GM18507 (cell line): ENCODE measurements around the gene AFAP1L1.

Experiments
- DNase-seq: peaks from one replicate; pipeline ENCODE4 v3.0.0; 2011; ENCODE audit warnings: low read depth; ENCODE audit not compliant: insufficient read length; ENCODE audit errors: extremely low spot score
- FAIRE-seq: peaks from 2 replicates; lab custom pipeline; 2011; peaks lifted over from hg19 to GRCh38; lab: Jason Lieb, UNC

AFAP1L1 gene

GRCh38 chr5:149271716-149272563 is at the start of gene AFAP1L1:
TSS of gene AFAP1L1 (plus strand) at chr5:149271859. CDS start at chr5:149271969, 110 bp downstream.
- FAIRE-seq (no peak), DNase-seq (no peak)

- no peak for DNase-seq
These were observed 48.4 kb upstream of the AFAP1L1 start for GRCh38 chr5:149223081-149223848.

GRCh38 chr5:149224282-149224681 is 47.4 kb upstream of the AFAP1L1 start:
- no peak for DNase-seq
- FAIRE-seq, result no peak

More at GRCh38 chr5:149223081-149223848, 48.4 kb upstream of the AFAP1L1 start:
- FAIRE-seq, result no peak

- DNase-seq (no peak), FAIRE-seq (no peak)
These were observed 44.4 kb upstream of the AFAP1L1 start for GRCh38 chr5:149227168-149227826.

- DNase-seq (no peak), FAIRE-seq (no peak)
These were observed 42.9 kb upstream of the AFAP1L1 start for GRCh38 chr5:149228618-149229297.

- FAIRE-seq (no peak), DNase-seq (no peak)
These were observed 42.2 kb upstream of the AFAP1L1 start for GRCh38 chr5:149229298-149229937.

GRCh38 chr5:149235841-149236240 is 35.8 kb upstream of the AFAP1L1 start:
- DNase-seq (no peak), FAIRE-seq (no peak)

- DNase-seq, result no peak
- no peak for FAIRE-seq
These were observed 34.0 kb upstream of the AFAP1L1 start for GRCh38 chr5:149237662-149238061.

- FAIRE-seq (no peak), DNase-seq (no peak)
These were observed 33.1 kb upstream of the AFAP1L1 start for GRCh38 chr5:149238540-149238939.

GRCh38 chr5:149239917-149240316 is 31.7 kb upstream of the AFAP1L1 start:
- FAIRE-seq (no peak), DNase-seq (no peak)

GRCh38 chr5:149240354-149240998 is 31.2 kb upstream of the AFAP1L1 start:
- no peak for FAIRE-seq
- DNase-seq, result no peak

- DNase-seq, result no peak
- no peak for FAIRE-seq
These were observed 29.3 kb upstream of the AFAP1L1 start for GRCh38 chr5:149242339-149242738.

- FAIRE-seq, result no peak
- no peak for DNase-seq
These were observed 24.8 kb upstream of the AFAP1L1 start for GRCh38 chr5:149246906-149247305.

- DNase-seq (no peak), FAIRE-seq (no peak)
These were observed 23.9 kb upstream of the AFAP1L1 start for GRCh38 chr5:149247726-149248125.

GRCh38 chr5:149251546-149251945 is 20.1 kb upstream of the AFAP1L1 start:
- FAIRE-seq, result no peak
- no peak for DNase-seq

GRCh38 chr5:149254506-149254905 is 17.2 kb upstream of the AFAP1L1 start:
- FAIRE-seq (no peak), DNase-seq (no peak)

- DNase-seq (no peak), FAIRE-seq (no peak)
These were observed 15.2 kb upstream of the AFAP1L1 start for GRCh38 chr5:149256451-149256850.

- DNase-seq (no peak), FAIRE-seq (no peak)
These were observed 14.5 kb upstream of the AFAP1L1 start for GRCh38 chr5:149257131-149257530.
